WTC11 (cell line): ENCODE measurements around the gene GBP3.
"Not testable (repeated sequence)": the region's sequence is repeated elsewhere in the genome, so short reads cannot be mapped to it uniquely, and the experiment has no call there.

ENCODE experiments used
- CREB1 ChIP-seq: sonication (generic); formaldehyde crosslinking; IDR thresholded peaks from 2 replicates; pipeline ENCODE4 v1.8.0; 2023; ENCODE audit warnings: mild to moderate bottlenecking, missing genetic modification reagents
- CTCF ChIP-seq: fragments of 200-600 bp; IDR thresholded peaks from 2 replicates; pipeline ENCODE4 v1.8.0; 2022; ENCODE audit warnings: antibody characterized with exemption
- HMGXB4 ChIP-seq: sonication (generic); formaldehyde crosslinking; IDR thresholded peaks from 2 replicates; pipeline ENCODE4 v1.8.1; 2023; ENCODE audit warnings: mild to moderate bottlenecking, moderate library complexity, missing genetic modification reagents
- IRF2 ChIP-seq: sonication (generic); formaldehyde crosslinking; IDR thresholded peaks from 2 replicates; pipeline ENCODE4 v1.8.0; 2022; ENCODE audit warnings: low read depth, missing genetic modification reagents, borderline replicate concordance
- MAX ChIP-seq: sonication (generic); formaldehyde crosslinking; IDR thresholded peaks from 2 replicates; pipeline ENCODE4 v1.8.0; 2022; ENCODE audit warnings: mild to moderate bottlenecking, missing genetic modification reagents
- MYBL2 ChIP-seq: sonication (generic); formaldehyde crosslinking; IDR thresholded peaks from 2 replicates; pipeline ENCODE4 v1.8.1; 2023; ENCODE audit warnings: mild to moderate bottlenecking, moderate library complexity, missing genetic modification reagents
- SP1 ChIP-seq: sonication (generic); formaldehyde crosslinking; conservative IDR thresholded peaks from 2 replicates; pipeline ENCODE4 v1.8.1; 2022; ENCODE audit warnings: missing genetic modification reagents
- TEAD4 ChIP-seq: sonication (generic); formaldehyde crosslinking; IDR thresholded peaks from 2 replicates; pipeline ENCODE4 v1.8.0; 2022; ENCODE audit warnings: mild to moderate bottlenecking, missing genetic modification reagents
- ZNF121 ChIP-seq: sonication (generic); formaldehyde crosslinking; IDR thresholded peaks from 2 replicates; pipeline ENCODE4 v1.8.0; 2023; ENCODE audit warnings: missing genetic modification reagents

GRCh38 chr1:89049901-89050648, 27.4 kb upstream of the GBP3 start:
- not testable (repeated sequence) for TF ChIP-seq MAX (CRISPR knock-in tag); CTCF; CREB1 (CRISPR knock-in tag); IRF2; MYBL2 (CRISPR knock-in tag); HMGXB4 (CRISPR knock-in tag); ZNF121 (CRISPR knock-in tag); TEAD4 (CRISPR knock-in tag); SP1 (CRISPR knock-in tag)
